ENCODE data around the gene CCL15.

The CCL15 gene, protein sequence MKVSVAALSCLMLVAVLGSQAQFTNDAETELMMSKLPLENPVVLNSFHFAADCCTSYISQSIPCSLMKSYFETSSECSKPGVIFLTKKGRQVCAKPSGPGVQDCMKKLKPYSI

DNA sequence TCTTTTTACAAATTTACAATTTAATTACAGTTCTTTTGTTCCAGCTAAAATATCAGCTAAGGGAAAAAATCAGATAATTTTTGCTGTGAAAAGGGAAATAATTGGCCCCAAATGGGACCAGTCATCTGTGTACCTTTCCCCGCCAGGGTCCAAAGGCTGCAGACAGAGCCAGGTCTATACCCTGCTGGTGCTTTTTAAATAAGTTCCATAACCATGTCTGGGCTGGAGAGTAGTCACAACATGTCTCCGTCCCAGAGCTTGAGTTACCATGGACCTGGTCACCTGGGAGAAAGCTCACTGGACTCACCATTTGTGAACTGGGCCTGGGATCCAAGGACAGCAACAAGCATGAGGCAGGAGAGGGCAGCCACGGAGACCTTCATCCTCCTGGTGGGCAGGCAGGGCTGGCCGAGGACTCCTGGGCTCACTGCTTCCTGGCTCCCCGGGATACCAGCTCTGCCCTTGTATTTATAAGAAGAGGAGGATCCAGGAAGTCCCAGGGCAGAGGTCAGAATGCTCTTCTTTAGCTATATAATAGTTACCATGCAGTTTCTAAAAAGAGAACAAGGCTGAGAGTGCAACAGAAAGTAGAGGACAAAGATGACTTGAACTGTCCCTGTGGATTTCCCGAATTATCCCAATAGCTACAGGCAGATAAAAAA, at the start of gene CCL15:
CCL15 (minus strand) TSS at position 444 of the 662 bp plus-strand sequence; CDS start at position 383, 61 bp downstream.
- Histone ChIP-seq H3K9ac (ENCODE audit: insufficient read length) (no peak within 1 kb of the TSS), H3K36me3 (ENCODE audit: insufficient read depth, low read length) (no peaks in the 10 kb centered on the region), H3K27ac (no peak within 1 kb of the TSS), H3K9me3 (ENCODE audit: low read depth, low read length) (no peaks in the 10 kb centered on the region), H3K4me3 (no peak within 1 kb of the TSS)
- TF ChIP-seq EZH2 (IDR thresholded peaks at IDR 0.05) = no peak
- no peak for TF ChIP-seq FOXP2 (optimal IDR thresholded peaks at IDR 0.05; ENCODE audit: control extremely low read depth, extremely low read length, insufficient read depth)
- no peak for TF ChIP-seq POLR2AphosphoS5 (IDR thresholded peaks at IDR 0.05; ENCODE audit: borderline replicate concordance, low read depth, low read length)
- DNase-seq (ENCODE audit: low read depth, low spot score) = no peak

DNA sequence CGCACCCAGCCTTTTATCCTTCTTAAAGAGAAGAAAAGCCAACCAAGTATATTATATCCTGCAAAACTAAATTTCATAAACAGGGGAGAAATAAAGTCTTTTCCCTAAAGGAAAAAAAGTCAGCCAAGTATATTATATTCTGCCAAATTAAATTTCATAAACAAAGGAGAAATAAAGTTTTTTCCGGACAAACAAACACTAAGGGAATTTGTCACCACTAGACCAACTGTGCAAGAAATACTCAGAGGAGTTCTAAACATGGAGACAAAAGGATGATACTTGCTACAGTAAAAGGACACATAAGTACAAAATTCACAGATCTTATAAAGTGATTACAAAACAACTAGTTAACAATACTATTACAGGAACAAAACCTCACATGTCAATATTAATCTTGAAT, 48.3 kb upstream of the CCL15 start:
- no peak for DNase-seq (ENCODE audit: low read depth, low spot score)
- Histone ChIP-seq H3K4me3 (no peak overlapping the region), H3K9ac (ENCODE audit: insufficient read length) (no peak overlapping the region), H3K9me3 (ENCODE audit: low read depth, low read length) (no peaks in the 10 kb centered on the region), H3K36me3 (ENCODE audit: insufficient read depth, low read length) (no peaks in the 10 kb centered on the region), H3K27ac (no peak overlapping the region)
- no peak for TF ChIP-seq EZH2 (IDR thresholded peaks at IDR 0.05)
- TF ChIP-seq FOXP2 (optimal IDR thresholded peaks at IDR 0.05; ENCODE audit: control extremely low read depth, extremely low read length, insufficient read depth) = no peak
- TF ChIP-seq POLR2AphosphoS5 (IDR thresholded peaks at IDR 0.05; ENCODE audit: borderline replicate concordance, low read depth, low read length) = no peak

DNA sequence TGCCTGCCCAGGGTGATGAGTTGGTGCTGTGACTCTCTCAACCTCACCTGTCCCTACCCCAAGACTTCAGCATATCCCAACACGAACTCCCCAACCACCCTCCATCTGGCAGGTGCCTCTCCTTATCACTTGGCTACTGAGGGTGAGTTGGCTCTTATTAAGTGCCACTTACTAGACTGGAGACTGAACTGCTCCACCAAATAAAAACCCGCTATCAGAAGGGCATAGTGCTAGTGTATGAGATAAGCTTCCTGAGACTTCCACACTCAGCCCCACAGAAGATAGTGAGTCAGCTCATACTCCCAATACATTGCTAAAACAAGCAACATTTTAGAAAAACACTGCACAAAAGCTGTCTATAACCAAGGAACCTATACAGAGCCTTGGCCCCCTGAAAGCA, 46.7 kb upstream of the CCL15 start:
- Histone ChIP-seq H3K36me3 (ENCODE audit: insufficient read depth, low read length) (no peaks in the 10 kb centered on the region), H3K9ac (ENCODE audit: insufficient read length) (no peak overlapping the region), H3K4me3 (no peak overlapping the region), H3K9me3 (ENCODE audit: low read depth, low read length) (no peaks in the 10 kb centered on the region), H3K27ac (no peak overlapping the region)
- no peak for DNase-seq (ENCODE audit: low read depth, low spot score)
- TF ChIP-seq POLR2AphosphoS5 (IDR thresholded peaks at IDR 0.05; ENCODE audit: borderline replicate concordance, low read depth, low read length) (no peak), EZH2 (IDR thresholded peaks at IDR 0.05) (no peak), FOXP2 (optimal IDR thresholded peaks at IDR 0.05; ENCODE audit: control extremely low read depth, extremely low read length, insufficient read depth) (no peak)

DNA sequence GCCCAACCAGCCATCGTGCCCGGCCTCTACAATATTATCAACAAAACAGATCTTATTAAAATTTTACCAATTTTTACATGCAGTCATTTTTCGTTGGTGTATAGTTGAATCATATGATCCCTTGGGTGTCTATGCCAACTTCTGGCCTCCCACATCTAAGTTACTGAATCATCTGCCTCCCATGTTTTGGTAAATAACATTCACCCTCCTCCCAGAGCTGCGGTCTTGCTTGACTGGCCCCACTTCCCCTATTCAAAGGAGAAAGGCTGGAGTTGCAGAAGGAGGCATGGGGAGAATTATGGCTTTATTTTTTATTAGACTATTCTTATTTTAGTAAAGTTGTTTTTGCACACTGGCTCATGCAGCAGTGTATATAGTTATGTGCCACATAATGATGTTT, 34.9 kb upstream of the CCL15 start:
- TF ChIP-seq EZH2 (IDR thresholded peaks at IDR 0.05) (no peak), FOXP2 (optimal IDR thresholded peaks at IDR 0.05; ENCODE audit: control extremely low read depth, extremely low read length, insufficient read depth) (no peak), POLR2AphosphoS5 (IDR thresholded peaks at IDR 0.05; ENCODE audit: borderline replicate concordance, low read depth, low read length) (no peak)
- H3K36me3 ChIP-seq (ENCODE audit: insufficient read depth, low read length) = no peaks in the 10 kb centered on the region
- DNase-seq (ENCODE audit: low read depth, low spot score) = no peak
- no peak overlapping the region for H3K9ac ChIP-seq (ENCODE audit: insufficient read length)
- H3K9me3 ChIP-seq (ENCODE audit: low read depth, low read length) = no peaks in the 10 kb centered on the region
- H3K4me3 ChIP-seq = no peak overlapping the region
- no peak overlapping the region for H3K27ac ChIP-seq

DNA sequence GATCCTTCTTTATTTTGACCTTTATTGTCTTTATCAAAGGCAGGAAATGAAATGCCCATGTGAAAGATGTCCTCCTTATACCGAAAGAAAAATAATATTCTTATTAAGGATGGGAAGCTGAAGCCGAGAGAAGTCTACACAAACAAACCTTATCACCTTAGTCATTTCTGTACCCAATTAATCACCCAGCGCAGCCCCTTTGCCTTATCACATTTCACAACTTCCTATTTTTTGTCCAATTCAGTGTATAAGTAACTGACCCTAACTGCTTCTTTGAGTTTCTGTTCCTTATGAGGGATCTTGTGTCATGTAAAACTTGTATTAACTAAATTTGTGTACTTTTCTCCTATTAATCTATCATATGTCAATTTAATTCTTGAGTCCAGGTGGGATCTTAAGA, 32.8 kb upstream of the CCL15 start:
- no peak for DNase-seq (ENCODE audit: low read depth, low spot score)
- no peak overlapping the region for H3K27ac ChIP-seq

DNA sequence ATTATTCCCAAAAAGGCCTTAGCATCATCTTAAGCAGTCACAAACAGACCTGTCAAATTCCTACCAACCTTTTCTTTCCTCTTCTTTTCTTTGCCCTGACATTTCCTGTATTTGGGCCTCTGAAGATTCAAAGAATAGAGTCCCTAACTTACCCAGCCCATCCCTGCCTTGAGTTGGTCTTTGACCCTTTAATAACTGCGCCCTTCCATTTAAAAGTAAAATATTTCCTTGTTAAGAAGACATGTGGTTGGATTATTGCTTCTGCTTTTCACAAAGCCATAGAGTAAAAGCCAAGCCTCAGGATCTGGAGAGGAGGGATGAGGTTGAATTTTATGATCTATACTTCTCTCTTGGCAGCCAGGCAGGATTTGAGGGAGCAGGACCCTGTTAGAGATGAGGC, 29.6 kb upstream of the CCL15 start:
- Histone ChIP-seq H3K4me3 (no peak overlapping the region), H3K9me3 (ENCODE audit: low read depth, low read length) (no peaks in the 10 kb centered on the region), H3K27ac (no peak overlapping the region), H3K9ac (ENCODE audit: insufficient read length) (no peak overlapping the region), H3K36me3 (ENCODE audit: insufficient read depth, low read length) (no peaks in the 10 kb centered on the region)
- TF ChIP-seq POLR2AphosphoS5 (IDR thresholded peaks at IDR 0.05; ENCODE audit: borderline replicate concordance, low read depth, low read length) = no peak
- TF ChIP-seq FOXP2 (optimal IDR thresholded peaks at IDR 0.05; ENCODE audit: control extremely low read depth, extremely low read length, insufficient read depth) = no peak
- TF ChIP-seq EZH2 (IDR thresholded peaks at IDR 0.05) = no peak
- no peak for DNase-seq (ENCODE audit: low read depth, low spot score)

More for the DNA sequence above, 32.8 kb upstream of the CCL15 start:
- H3K36me3 ChIP-seq (ENCODE audit: insufficient read depth, low read length) = no peaks in the 10 kb centered on the region
- H3K9me3 ChIP-seq (ENCODE audit: low read depth, low read length) = no peaks in the 10 kb centered on the region
- H3K9ac ChIP-seq (ENCODE audit: insufficient read length) = no peak overlapping the region
- H3K4me3 ChIP-seq = no peak overlapping the region
- no peak for TF ChIP-seq EZH2 (IDR thresholded peaks at IDR 0.05)
- no peak for TF ChIP-seq POLR2AphosphoS5 (IDR thresholded peaks at IDR 0.05; ENCODE audit: borderline replicate concordance, low read depth, low read length)
- no peak for TF ChIP-seq FOXP2 (optimal IDR thresholded peaks at IDR 0.05; ENCODE audit: control extremely low read depth, extremely low read length, insufficient read depth)

DNA sequence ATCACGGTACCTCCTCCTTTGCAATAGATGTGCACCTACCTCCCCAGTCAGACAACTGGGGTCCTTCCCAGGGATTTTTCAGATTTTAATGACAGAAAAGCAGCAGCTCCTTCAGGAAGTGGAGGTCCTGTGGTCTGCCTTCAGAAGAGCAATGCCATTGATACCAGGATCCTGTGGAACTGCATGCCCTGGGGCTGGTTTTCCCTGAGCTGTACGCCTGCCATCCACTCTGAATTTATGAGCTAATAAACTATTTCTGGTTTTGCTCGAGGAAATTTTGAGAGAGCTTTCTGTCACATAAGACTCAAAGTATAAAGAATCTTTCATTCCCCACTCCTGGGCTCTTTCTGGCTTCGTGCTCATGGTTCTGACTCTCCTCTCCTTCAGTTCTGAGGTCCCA, 26.4 kb upstream of the CCL15 start:
- no peak overlapping the region for H3K9ac ChIP-seq (ENCODE audit: insufficient read length)
- H3K9me3 ChIP-seq (ENCODE audit: low read depth, low read length) = no peaks in the 10 kb centered on the region
- H3K4me3 ChIP-seq = no peak overlapping the region
- peak; percentile 18 for DNase-seq (ENCODE audit: low read depth, low spot score)
- no peaks in the 10 kb centered on the region for H3K36me3 ChIP-seq (ENCODE audit: insufficient read depth, low read length)
- H3K27ac ChIP-seq = no peak overlapping the region
- TF ChIP-seq POLR2AphosphoS5 (IDR thresholded peaks at IDR 0.05; ENCODE audit: borderline replicate concordance, low read depth, low read length) (no peak), EZH2 (IDR thresholded peaks at IDR 0.05) (no peak), FOXP2 (optimal IDR thresholded peaks at IDR 0.05; ENCODE audit: control extremely low read depth, extremely low read length, insufficient read depth) (no peak)

DNA sequence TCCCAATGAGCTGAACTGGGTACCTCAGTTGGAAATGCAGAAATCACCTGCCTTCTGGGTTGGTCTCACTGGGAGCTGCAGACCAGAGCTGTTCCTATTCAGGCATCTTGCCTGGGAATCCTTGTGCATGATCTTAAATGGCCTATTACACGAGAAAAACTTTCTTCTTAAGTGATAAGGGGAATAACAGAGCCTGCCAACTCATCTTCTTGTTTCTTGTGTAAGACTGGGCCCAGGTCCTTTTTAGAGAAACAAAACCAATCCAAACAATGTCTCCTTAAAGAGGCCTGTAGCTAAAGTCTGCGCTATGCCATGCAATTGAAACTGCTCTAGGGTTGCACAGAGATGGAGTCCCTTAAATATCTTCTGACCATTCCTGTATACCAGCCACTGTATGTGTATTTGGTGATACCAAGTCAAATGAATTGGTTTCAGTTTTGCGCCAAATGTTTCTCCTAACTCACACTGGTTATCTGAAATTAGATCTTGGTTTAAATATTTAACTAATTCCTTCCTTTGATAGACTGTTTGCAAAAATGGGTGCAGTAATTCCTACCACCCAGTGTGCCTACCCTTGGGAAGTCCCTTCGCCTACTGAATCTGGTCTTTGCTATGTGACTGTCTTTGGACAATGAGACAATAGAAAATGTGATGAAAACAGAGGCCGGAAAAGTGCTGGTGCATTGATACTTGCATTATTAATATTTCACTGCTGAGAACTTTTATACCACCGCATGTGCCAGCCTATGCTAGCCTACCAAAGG, 22.9 kb upstream of the CCL15 start:
- H3K36me3 ChIP-seq (ENCODE audit: insufficient read depth, low read length) = no peaks in the 10 kb centered on the region
- no peak for TF ChIP-seq FOXP2 (optimal IDR thresholded peaks at IDR 0.05; ENCODE audit: control extremely low read depth, extremely low read length, insufficient read depth)
- no peak overlapping the region for H3K9ac ChIP-seq (ENCODE audit: insufficient read length)
- no peak overlapping the region for H3K27ac ChIP-seq
- DNase-seq (ENCODE audit: low read depth, low spot score) = no peak
- no peak overlapping the region for H3K4me3 ChIP-seq
- no peaks in the 10 kb centered on the region for H3K9me3 ChIP-seq (ENCODE audit: low read depth, low read length)
